ENCODE data around the gene LMAN1. TPM values are rescaled to one million over a fixed set of nuclear protein-coding genes. Genes with fewer than 3 reads are reported as not detected.

LMAN1 gene
- polyA plus RNA-seq, 1 donor, result 94.4 TPM

GRCh38 chr18:59279722-59280121 is 79.3 kb downstream of the LMAN1 start:
- no peaks in the 10 kb centered on the region for H3K36me3 ChIP-seq (ENCODE audit: control insufficient read depth, insufficient read depth, low read length)
- no CpG with 5 or more reads among the region's 1 CpG for WGBS (ENCODE audit: insufficient coverage, low lambda C conversion rate)

GRCh38 chr18:59279193-59279592 is 79.9 kb downstream of the LMAN1 start:
- H3K36me3 ChIP-seq (ENCODE audit: control insufficient read depth, insufficient read depth, low read length), result no peaks in the 10 kb centered on the region
- no peak for DNase-seq
- peaks cover 75% of the 10 kb centered on the region for H3K27me3 ChIP-seq (ENCODE audit: control insufficient read depth, insufficient read depth, low read length)
- no peak overlapping the region for H3K27ac ChIP-seq (ENCODE audit: low read length)
- WGBS (ENCODE audit: insufficient coverage, low lambda C conversion rate), result no CpG with 5 or more reads among the region's 3 CpGs
- no peaks in the 10 kb centered on the region for H3K9me3 ChIP-seq (ENCODE audit: control insufficient read depth, low read depth, low read length)
- no peak overlapping the region for H3K4me3 ChIP-seq (ENCODE audit: low read length)
- no peaks in the 10 kb centered on the region for H3K4me1 ChIP-seq (ENCODE audit: control insufficient read depth, insufficient read depth, low read length)

More at GRCh38 chr18:59279722-59280121, 79.3 kb downstream of the LMAN1 start:
- Histone ChIP-seq H3K27ac (ENCODE audit: low read length) (no peak overlapping the region), H3K27me3 (ENCODE audit: control insufficient read depth, insufficient read depth, low read length) (peaks cover 71% of the 10 kb centered on the region), H3K4me1 (ENCODE audit: control insufficient read depth, insufficient read depth, low read length) (no peaks in the 10 kb centered on the region), H3K4me3 (ENCODE audit: low read length) (no peak overlapping the region), H3K9me3 (ENCODE audit: control insufficient read depth, low read depth, low read length) (no peaks in the 10 kb centered on the region)
- DNase-seq, result no peak

- Histone ChIP-seq H3K27ac (ENCODE audit: low read length) (no peak overlapping the region), H3K4me1 (ENCODE audit: control insufficient read depth, insufficient read depth, low read length) (no peaks in the 10 kb centered on the region), H3K36me3 (ENCODE audit: control insufficient read depth, insufficient read depth, low read length) (no peaks in the 10 kb centered on the region), H3K27me3 (ENCODE audit: control insufficient read depth, insufficient read depth, low read length) (peaks cover 76% of the 10 kb centered on the region), H3K9me3 (ENCODE audit: control insufficient read depth, low read depth, low read length) (no peaks in the 10 kb centered on the region), H3K4me3 (ENCODE audit: low read length) (no peak overlapping the region)
- 67% methylated on average over 1 of the region's 5 CpGs for WGBS (ENCODE audit: insufficient coverage, low lambda C conversion rate)
- no peak for DNase-seq
Observed at GRCh38 chr18:59278793-59279192, 80.3 kb downstream of the LMAN1 start.

Other genes with a start within 250 kb of the LMAN1 start
- gene SEC11C, start 219.4 kb downstream of the LMAN1 start, polyA plus RNA-seq, result 114 TPM
- 3.4 TPM for gene GRP, start 139.1 kb downstream of the LMAN1 start, polyA plus RNA-seq
- gene RAX, start 85.8 kb downstream of the LMAN1 start, polyA plus RNA-seq, result not detected
- not detected for gene CPLX4, start 40.6 kb downstream of the LMAN1 start, polyA plus RNA-seq

Data from large intestine (tissue), 3 donors.